Measurements from ENCODE around the gene SIRPG.
"Not testable (repeated sequence)": the region's sequence is repeated elsewhere in the genome, so short reads cannot be mapped to it uniquely, and the experiment has no call there.

SIRPG gene

GRCh38 chr20:1635291-1635979 is 22.1 kb downstream of the SIRPG start:
- no peak for DNase-seq (ENCODE audit: low spot score)

- no peak for DNase-seq (ENCODE audit: low spot score)
These were observed 24.0 kb downstream of the SIRPG start for GRCh38 chr20:1633535-1633934.

- no peak for DNase-seq (ENCODE audit: low spot score)
These were observed 25.4 kb downstream of the SIRPG start for GRCh38 chr20:1632178-1632577.

- DNase-seq (ENCODE audit: low spot score): no peak
These were observed 26.0 kb downstream of the SIRPG start for GRCh38 chr20:1631309-1632151.

GRCh38 chr20:1630186-1630585 is 27.4 kb downstream of the SIRPG start:
- DNase-seq (ENCODE audit: low spot score): no peak

GRCh38 chr20:1629321-1629720 is 28.3 kb downstream of the SIRPG start:
- no peak for DNase-seq (ENCODE audit: low spot score)

GRCh38 chr20:1628621-1629020 is 29.0 kb downstream of the SIRPG start:
- no peak for DNase-seq (ENCODE audit: low spot score)

GRCh38 chr20:1627200-1627550 is 30.4 kb downstream of the SIRPG start:
- no peak for DNase-seq (ENCODE audit: low spot score)

- no peak for DNase-seq (ENCODE audit: low spot score)
These were observed 30.9 kb downstream of the SIRPG start for GRCh38 chr20:1626528-1627199.

GRCh38 chr20:1625083-1625690 is 32.4 kb downstream of the SIRPG start:
- peak; percentile 0 for DNase-seq (ENCODE audit: low spot score)

- DNase-seq (ENCODE audit: low spot score): peak; percentile 2
These were observed 33.9 kb downstream of the SIRPG start for GRCh38 chr20:1623501-1624205.

GRCh38 chr20:1622450-1622849 is 35.1 kb downstream of the SIRPG start:
- DNase-seq (ENCODE audit: low spot score): peak; percentile 20

GRCh38 chr20:1621316-1621715 is 36.3 kb downstream of the SIRPG start:
- DNase-seq (ENCODE audit: low spot score): no peak

GRCh38 chr20:1619861-1620444 is 37.6 kb downstream of the SIRPG start, which contains the start of gene SIRPB1:
Gene SIRPB1 (minus strand): TSS chr20:1620009. CDS start chr20:1619944, 65 bp downstream.
- peak; percentile 2 for DNase-seq (ENCODE audit: low spot score)

GRCh38 chr20:1618954-1619540 is 38.5 kb downstream of the SIRPG start:
- peak; percentile 0 for DNase-seq (ENCODE audit: low spot score)

- peak; percentile 0 for DNase-seq (ENCODE audit: low spot score)
These were observed 39.1 kb downstream of the SIRPG start for GRCh38 chr20:1618479-1618878.

- DNase-seq (ENCODE audit: low spot score): peak; percentile 12
These were observed 40.6 kb downstream of the SIRPG start for GRCh38 chr20:1616858-1617434.

- not testable (repeated sequence) for DNase-seq (ENCODE audit: low spot score)
These were observed 47.2 kb downstream of the SIRPG start for GRCh38 chr20:1610404-1610803.

- DNase-seq (ENCODE audit: low spot score): not testable (repeated sequence)
These were observed 48.8 kb downstream of the SIRPG start for GRCh38 chr20:1608678-1609347.

GRCh38 chr20:1600736-1601135 is 56.8 kb downstream of the SIRPG start:
- DNase-seq (ENCODE audit: low spot score): no peak
